Stimulated activated CD8-positive, alpha-beta memory T cell treated with anti-CD3 and anti-CD28 coated beads, Interleukin-4, amount 100 ng/mL, for 1 hour (primary cell): ENCODE data around the gene P2RX7.
"Not testable (repeated sequence)": the region's sequence is repeated elsewhere in the genome, so short reads cannot be mapped to it uniquely, and the experiment has no call there.

ENCODE experiments used
- DNase-seq, 2 donors: peaks; one replicate each; pipeline ENCODE4 v3.0.0-alpha.2; 2020; ENCODE audit warnings: low read depth in 2 of 2, low spot score in 1 of 2

P2RX7 gene

DNA sequence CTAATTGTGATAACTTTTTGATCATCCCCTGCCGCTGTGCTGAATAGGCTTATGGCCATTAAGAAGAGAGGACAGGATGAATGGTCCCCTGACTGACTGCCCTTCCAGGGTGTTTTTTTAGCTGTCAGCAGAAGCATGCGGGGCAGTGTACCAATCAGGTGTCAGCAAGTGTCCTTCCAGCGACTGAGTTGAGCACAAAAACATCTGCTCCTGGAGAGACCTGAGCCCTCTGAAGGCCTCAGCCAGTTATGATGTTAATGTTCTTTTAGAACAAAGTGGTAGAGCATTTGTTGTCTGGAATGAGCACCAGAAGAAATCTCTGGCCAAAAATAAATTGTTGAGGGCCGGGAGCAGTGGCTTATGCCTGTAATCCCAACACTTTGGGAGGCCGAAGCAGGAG lies 37.5 kb downstream of the P2RX7 start:
- no peak for DNase-seq

DNA sequence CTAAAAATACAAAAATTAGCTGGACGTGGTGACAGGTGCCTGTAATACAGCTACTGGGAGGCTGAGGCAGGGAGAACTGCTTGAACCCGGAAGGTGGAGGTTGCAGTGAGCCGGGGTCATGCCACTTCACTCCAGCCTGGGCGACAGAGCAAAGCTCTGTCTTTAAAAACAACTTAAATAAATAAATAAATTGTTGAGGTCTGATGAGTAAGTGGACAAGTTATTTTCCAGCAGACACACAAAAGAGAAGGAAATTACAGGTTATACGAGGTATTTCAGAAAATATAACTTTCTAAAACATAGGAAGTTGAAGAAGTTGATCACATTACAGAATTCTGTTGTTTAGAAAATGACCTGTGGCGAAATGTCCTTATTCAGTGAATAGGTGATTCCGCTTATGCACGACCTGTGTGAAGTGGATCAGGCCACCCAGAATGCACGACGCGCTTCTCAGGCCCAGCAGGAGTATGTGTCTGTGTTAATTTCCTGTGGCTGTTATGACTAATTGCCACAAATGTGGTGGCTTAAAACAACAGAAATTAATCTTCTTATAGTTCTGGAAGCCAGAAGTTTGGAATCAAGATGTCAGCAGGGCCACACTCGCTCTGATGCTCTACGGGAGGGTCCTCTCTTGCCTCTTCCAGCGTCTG lies 38.1 kb downstream of the P2RX7 start:
- DNase-seq: no peak

DNA sequence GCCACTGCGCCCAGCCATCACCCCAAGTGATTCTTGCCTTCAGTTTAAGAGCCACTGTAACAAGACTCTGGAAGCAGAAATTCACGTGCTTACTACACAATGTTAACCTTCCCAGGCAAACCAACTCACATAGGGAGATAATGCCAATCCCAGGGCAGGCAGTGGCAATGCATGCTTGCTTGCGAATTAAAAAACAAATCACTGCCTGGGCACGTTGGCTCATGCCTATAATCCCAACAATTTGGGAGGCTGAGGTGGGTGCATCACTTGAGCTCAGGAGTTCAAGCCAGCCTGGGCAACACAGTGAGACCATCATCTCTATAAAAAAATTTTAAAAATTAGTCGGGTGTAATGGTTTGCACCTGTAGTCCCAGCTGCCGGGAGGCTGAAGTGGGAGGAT lies 39.5 kb downstream of the P2RX7 start:
- no peak for DNase-seq

DNA sequence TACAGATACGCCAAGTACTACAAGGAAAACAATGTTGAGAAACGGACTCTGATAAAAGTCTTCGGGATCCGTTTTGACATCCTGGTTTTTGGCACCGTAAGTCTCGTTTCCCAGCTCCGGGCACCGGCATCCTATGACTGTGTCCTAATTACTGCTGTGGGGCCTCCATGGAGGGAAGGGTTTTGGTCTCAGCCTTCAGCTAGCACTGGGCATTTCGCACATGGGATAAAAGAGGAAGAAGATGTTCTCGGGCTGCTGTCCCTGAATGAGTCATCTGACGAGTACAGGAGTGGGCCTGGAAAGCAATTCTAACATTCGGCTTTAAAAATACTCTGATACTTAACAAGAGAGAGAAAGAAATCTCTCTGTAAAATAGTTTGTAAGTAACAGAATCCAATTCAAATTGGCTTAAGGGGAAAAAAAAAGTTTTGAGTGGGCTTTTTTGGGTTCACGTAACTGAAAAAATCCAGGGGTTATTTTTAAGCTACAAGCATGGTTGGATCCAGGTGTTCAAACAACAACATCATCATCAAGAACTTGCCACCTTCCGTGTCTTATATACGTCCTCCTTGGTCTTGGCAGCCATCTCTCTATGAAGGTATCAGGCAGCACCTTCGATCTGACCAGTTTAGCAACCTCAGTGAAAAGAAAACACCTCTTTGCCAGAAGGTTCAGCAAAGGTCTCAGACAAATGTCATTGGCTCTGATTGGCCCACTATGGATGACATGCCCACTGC lies 42.9 kb downstream of the P2RX7 start:
- no peak for DNase-seq

DNA sequence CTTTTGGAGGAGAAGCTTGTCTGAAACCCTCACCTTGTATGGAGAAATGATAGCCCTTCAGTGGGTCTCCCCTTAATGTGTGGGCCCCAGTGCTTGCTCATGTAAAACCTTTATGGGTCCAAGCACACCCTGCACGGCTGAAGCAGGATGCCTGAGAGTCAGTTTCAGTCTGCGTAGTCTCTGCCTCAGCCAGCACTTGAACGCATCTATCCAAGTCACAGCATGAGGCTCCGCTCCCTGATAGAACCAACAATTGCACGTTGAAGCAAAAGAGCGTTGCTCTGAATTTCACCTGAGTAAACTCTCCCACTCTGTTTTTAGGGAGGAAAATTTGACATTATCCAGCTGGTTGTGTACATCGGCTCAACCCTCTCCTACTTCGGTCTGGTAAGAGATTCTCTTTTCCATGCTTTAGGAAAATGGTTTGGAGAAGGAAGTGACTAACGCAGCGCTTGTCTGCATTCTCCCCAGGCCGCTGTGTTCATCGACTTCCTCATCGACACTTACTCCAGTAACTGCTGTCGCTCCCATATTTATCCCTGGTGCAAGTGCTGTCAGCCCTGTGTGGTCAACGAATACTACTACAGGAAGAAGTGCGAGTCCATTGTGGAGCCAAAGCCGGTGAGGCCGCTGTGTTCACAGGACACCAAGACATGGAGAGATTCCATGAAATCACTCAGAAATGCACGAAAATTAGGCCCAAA lies 44.3 kb downstream of the P2RX7 start:
- DNase-seq: no peak

DNA sequence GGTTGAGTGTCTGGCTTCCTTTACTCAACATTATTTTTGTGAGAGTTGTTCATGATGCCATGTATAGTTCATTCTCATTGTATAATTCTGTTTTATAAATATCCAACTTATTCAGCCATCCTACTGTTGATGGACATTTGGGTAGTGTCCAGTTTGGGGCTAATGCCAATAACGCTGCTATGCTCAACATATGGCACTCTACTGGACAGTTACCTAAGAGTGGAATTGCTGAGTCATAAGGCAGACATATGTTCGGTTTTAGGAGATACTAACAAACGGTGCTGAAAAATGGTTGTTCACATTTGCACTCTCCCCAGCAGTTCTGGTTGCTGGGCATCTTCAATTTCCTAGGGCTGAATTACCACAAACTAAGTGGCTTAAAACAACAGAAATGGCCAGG lies 48.5 kb downstream of the P2RX7 start:
- no peak for DNase-seq

DNA sequence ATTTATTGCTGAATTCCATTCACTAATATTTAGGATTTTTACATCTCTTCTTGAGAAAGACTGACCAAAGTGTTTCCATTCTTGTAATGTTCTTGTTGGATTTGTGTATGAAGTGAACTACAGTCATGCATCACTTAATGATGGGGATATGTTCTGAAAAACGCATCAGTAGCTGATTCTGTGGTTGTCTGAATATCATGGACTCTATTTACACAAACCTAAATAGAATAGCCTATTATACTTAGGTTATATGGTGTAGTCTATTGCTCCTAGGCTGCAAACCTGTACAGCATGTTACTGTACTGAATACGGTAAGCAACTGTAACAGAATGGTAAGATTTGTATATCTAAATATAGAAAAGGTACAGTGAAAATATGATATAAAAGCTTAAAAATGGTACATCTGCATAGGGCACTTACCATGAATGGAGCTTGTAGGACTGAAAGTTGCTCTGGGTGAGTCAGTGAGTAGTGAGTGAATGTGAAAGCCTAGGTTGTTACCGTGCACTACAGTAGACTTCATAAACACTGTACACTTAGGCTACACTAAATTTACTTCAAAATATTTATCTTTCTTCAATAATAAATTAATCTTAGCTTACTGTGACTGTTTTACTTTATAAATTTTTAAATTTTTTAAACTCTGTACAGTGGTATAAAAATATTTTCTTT lies 49.7 kb downstream of the P2RX7 start:
- DNase-seq: no peak

DNA sequence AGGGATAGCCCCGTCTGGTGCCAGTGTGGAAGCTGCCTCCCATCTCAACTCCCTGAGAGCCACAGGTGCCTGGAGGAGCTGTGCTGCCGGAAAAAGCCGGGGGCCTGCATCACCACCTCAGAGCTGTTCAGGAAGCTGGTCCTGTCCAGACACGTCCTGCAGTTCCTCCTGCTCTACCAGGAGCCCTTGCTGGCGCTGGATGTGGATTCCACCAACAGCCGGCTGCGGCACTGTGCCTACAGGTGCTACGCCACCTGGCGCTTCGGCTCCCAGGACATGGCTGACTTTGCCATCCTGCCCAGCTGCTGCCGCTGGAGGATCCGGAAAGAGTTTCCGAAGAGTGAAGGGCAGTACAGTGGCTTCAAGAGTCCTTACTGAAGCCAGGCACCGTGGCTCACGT lies 51.7 kb downstream of the P2RX7 start:
- DNase-seq: no peak

DNA sequence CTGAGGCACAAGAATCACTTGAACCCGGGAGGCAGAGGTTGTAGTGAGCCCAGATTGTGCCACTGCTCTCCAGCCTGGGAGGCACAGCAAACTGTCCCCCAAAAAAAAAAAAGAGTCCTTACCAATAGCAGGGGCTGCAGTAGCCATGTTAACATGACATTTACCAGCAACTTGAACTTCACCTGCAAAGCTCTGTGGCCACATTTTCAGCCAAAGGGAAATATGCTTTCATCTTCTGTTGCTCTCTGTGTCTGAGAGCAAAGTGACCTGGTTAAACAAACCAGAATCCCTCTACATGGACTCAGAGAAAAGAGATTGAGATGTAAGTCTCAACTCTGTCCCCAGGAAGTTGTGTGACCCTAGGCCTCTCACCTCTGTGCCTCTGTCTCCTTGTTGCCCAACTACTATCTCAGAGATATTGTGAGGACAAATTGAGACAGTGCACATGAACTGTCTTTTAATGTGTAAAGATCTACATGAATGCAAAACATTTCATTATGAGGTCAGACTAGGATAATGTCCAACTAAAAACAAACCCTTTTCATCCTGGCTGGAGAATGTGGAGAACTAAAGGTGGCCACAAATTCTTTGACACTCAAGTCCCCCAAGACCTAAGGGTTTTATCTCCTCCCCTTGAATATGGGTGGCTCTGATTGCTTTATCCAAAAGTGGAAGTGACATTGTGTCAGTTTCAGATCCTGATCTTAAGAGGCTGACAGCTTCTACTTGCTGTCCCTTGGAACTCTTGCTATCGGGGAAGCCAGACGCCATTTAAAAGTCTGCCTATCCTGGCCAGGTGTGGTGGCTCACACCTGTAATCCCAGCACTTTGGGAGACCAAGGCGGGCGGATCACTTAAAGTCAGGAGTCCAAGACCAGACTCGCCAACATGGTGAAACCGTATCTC lies 52.6 kb downstream of the P2RX7 start:
- no peak for DNase-seq

DNA sequence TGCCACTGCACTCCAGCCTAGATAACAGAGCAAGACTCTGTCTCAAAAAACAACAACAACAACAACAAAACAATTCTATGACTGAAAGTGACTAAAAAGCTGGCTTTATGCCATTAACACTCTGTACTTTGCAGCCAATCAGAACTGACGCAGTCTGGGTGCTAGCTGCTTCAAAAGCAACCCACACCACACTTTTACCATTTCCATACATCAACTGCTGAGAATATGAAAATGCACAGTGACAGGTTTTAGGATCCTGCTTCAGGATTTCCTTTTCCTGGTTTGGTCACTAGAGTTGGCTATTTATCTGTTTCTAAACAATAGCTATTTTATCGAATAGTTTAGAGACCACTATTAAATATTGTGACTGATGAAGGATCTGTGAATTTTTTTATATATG lies 54.1 kb downstream of the P2RX7 start:
- no peak for DNase-seq

DNA sequence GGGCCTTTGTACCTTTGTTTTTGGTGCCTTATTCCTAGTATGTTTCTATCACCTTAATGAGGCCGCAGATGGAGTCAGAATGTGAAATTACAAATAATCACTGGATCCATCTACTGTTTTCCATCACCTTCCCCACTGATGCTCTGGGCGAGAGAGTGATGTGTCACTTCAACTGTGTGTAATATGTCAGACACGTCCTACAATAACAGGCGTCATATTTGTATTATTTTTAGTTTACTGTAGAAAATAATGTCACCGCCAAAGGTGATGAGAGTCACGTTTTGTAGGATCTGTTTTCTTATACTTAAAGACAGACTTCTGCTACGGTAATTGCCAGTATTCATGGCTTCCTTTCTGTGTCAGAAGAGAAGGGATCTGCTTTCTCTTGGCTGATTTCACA lies 54.8 kb downstream of the P2RX7 start:
- DNase-seq: no peak

DNA sequence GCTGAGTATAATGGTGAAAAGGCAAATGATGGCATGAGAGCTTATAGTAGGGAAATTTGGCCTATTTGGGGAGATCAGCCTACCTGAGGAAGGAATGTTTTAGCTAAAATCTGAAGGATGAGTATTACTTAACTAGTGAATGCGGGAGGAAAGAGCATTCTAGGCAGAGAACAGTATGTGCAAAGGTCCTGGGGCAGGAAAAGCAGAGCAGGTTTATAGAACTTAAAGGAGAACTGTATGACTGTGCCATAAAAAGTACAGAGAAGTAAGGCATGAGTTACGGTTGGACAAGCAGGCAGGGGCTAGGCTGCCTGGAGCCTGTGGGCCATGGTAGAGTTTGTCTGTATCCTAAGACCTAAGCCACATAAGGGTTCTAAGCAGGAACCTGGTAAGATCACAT lies 55.6 kb downstream of the P2RX7 start:
- no peak for DNase-seq

DNA sequence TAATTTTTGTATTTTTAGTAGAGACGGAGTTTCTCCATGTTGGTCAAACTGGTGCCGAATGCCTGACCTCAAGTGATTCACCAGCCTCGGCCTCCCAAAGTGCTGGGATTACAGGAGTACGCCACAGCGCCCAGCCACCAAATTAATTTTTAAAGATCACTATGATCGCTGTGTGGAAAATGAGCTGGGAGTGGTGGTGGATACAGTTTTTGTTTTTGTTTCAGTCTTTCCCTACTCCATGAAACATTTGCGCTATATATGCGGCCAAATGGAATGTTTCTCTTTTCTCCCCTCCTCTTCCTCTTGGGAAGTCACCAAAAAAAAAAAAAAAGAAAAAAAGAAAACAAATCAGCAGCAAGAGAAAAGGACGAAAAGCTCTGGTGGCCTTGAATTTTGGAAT lies 56.5 kb downstream of the P2RX7 start:
- no peak for DNase-seq

DNA sequence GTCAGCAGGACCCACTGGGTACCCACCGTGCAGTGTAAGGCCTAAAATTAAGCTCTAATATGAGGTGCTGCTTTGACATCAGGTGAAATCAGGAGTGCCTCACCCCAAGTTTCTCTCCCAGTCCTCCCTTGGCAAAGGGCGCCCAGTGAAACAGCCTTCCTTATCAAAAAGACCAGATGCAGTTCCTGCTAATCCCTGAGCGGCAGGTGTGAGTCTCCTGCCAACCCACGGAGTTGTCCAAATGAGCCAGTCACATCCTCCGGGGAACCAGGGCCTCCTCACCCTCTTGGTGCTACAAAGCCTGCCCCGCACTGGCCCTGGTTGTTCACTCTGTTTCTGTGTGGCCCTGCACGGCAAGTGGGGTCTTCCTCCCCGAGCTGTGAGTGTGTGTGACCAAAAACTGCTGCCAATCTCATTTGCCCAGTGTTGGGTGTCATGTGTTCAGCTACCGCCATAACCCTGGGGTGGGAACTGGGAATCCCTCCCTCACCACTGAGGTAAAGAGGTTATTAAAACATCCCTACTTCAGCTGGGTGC lies 57.0 kb downstream of the P2RX7 start:
- DNase-seq: no peak

DNA sequence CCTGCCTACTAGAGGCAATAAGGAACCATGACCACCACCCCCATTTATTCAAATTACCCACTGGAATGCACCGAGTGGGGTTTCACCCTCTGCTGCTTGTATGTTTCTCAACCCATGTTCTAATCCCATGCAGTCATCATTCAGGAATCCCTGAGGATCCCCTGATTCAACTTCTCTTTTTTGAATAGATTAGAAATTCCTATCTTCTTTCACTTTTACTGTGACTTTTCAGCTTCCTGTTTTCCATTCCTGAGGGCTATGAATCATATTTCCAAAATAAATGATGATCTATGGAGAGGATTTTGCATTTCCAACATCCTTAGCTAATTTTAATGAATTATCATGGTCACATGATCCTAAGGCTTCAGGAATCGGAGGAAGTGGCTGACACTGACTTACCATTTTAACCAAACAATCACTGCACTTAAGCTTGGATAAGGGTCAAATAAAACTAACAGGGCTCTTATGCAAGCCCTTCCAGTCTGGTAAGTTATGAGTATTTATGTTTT lies 57.9 kb downstream of the P2RX7 start:
- DNase-seq: no peak

DNA sequence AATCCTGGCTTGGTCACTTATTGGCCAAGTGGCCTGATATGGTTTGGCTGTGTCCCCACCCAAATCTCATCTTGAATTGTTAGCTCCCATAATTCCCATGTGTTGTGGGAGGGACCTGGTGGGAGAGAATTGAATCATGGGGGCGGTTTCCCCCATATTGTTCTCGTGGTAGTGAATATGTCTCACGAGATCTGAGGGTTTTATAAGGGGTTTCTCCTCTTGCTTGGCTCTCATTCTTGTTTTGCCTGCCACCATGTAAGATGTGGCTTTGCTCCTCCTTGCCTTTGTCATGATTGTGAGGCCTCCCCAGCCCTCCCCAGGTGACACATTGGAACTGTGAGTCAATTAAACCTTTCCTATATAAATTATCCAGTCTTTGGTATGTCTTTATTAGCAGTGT lies 58.5 kb downstream of the P2RX7 start:
- no peak for DNase-seq

DNA sequence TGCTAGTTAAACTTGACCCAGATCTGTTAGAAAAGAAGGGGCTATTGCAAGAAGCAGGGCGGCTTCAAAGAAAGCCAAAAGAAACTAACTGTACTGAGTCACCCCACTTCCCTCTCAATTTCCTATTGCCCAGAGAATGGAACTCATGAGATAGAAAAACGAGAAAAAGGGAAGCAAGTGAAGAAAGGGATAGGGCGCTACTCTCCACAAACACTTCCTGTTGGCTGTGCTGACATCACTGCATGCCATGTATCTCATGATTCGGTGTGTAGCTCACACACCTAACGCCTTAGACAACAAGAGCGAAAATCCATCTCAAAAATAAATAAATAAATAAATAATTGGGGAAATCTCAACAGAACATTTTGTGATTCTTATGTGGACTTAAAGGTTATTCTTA lies 64.2 kb downstream of the P2RX7 start:
- no peak for DNase-seq

DNA sequence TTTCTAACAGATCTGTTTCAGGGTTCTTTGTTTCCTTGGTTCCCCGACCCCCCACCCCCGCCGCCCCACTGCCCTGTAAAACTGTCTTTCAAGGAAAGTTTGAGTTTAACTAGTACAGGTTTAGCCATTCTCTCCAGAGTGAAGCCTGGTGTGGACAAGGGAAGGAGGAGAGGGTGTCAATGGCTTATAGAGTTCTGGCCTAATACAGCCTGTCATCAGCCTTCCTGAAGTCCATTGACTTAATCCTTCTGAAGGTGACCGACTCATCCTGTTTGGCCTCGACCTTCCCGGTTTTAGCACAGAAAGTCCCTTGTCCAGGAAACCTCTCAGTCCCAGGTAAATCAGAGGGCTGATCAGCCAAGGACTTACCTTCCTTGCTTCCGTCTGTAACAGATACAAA lies 66.3 kb downstream of the P2RX7 start:
- DNase-seq: no peak

DNA sequence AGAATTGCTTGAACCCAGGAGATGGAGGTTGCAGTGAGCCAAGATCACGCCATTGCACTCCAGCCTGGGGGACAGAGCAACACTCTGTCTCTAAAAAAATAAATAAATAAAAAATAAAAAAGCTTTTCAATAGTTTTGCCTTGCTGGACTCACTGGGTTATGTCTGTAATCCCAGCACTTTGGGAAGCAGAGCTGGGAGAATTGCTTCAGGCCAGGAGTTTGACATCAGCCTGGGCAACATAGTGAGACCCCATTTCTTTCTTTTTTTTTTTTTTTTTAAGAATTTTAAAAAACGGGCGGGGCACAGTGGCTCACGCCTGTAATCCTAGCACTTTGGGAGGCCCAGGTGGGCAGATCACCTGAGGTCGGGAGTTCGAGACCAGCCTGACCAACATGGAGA lies 68.5 kb downstream of the P2RX7 start:
- not testable (repeated sequence) for DNase-seq
